ENCODE data around the gene SLC4A5. TPM values are rescaled to one million over a fixed set of nuclear protein-coding genes. Genes with fewer than 3 reads are reported as not detected.

SLC4A5 gene
- polyA plus RNA-seq, 2 of the 4 experiments (the other 2 are of a cell fraction) = 0.50 to 1.1 TPM

- CTCF ChIA-PET = interaction anchor here (1.5 kb wide), 1 partner anchor 79 kb away, joined by 12 read pairs; no protein-coding TSS in a partner anchor
- no peak for DNase-seq (ENCODE audit: low read depth in 1 of 2, low spot score in 1 of 2)
- no peak for ATAC-seq
- Histone ChIP-seq H3K9me3 (no peaks in the 10 kb centered on the region), H3K27ac (no peak overlapping the region), H3K4me1 (no peaks in the 10 kb centered on the region), H3K4me2 (no peak overlapping the region), H3K4me3 (no peak overlapping the region)
- 76% methylated on average over 18 of the region's 18 CpGs for WGBS (ENCODE audit: missing lambda C conversion rate)
- POLR2A ChIA-PET = no interaction called here
- no peak for TF ChIP-seq MAZ (IDR thresholded peaks at IDR 0.05; ENCODE audit: borderline replicate concordance, low read depth, low read length)
- no peak for TF ChIP-seq REST (IDR thresholded peaks at IDR 0.05)
- TF ChIP-seq SREBF2 (IDR thresholded peaks at IDR 0.05) = no peak
- no peak for TF ChIP-seq POLR2AphosphoS2 (conservative IDR thresholded peaks at IDR 0.05; ENCODE audit: low read length)
- TF ChIP-seq NPAS2 (CRISPR knock-in tag; IDR thresholded peaks at IDR 0.05; ENCODE audit: borderline replicate concordance) = no peak
- TF ChIP-seq HOXA7 (CRISPR knock-in tag; IDR thresholded peaks at IDR 0.05) = no peak
- no peak for TF ChIP-seq NFE2L2 (conservative IDR thresholded peaks at IDR 0.05; ENCODE audit: low read length)
- no peak for TF ChIP-seq RNF2 (IDR thresholded peaks at IDR 0.05; ENCODE audit: borderline replicate concordance, low read depth)
- TF ChIP-seq ZSCAN20 (CRISPR knock-in tag; IDR thresholded peaks at IDR 0.05) = no peak
- TF ChIP-seq SMC3 (IDR thresholded peaks at IDR 0.05) = no peak
- no peak for TF ChIP-seq KDM5A (IDR thresholded peaks at IDR 0.05)
- TF ChIP-seq JUN (IDR thresholded peaks at IDR 0.05) = no peak
- no peak for FAIRE-seq
These were observed 87.5 kb downstream of the SLC4A5 start for GRCh38 chr2:74255660-74256213.

- 73% methylated on average over 4 of the region's 4 CpGs for WGBS (ENCODE audit: missing lambda C conversion rate)
- FAIRE-seq = no peak
- Histone ChIP-seq H3K27ac (no peak overlapping the region), H3K4me3 (no peak overlapping the region), H3K4me2 (no peak overlapping the region), H3K4me1 (no peaks in the 10 kb centered on the region), H3K9me3 (no peaks in the 10 kb centered on the region)
- no peak for DNase-seq (ENCODE audit: low read depth in 1 of 2, low spot score in 1 of 2)
- CTCF ChIA-PET = interaction anchor here (0.5 to 1.8 kb wide), 7 partner anchors 25 to 430 kb away, joined by 3 to 10 read pairs (median 4); no protein-coding TSS in a partner anchor
- no peak for TF ChIP-seq RARB (CRISPR knock-in tag; IDR thresholded peaks at IDR 0.05)
- TF ChIP-seq FOSL2 (IDR thresholded peaks at IDR 0.05) = no peak
- no peak for TF ChIP-seq FOSL2 (CRISPR knock-in tag; IDR thresholded peaks at IDR 0.05)
- no peak for TF ChIP-seq HMGXB4 (CRISPR knock-in tag; IDR thresholded peaks at IDR 0.05; ENCODE audit: borderline replicate concordance)
- TF ChIP-seq JUN (IDR thresholded peaks at IDR 0.05) = no peak
- no peak for ATAC-seq
- POLR2A ChIA-PET = no interaction called here
These were observed 89.3 kb downstream of the SLC4A5 start for GRCh38 chr2:74253971-74254310.

- no peak for FAIRE-seq
- TF ChIP-seq JUNB (IDR thresholded peaks at IDR 0.05) (no peak), SMC3 (IDR thresholded peaks at IDR 0.05) (no peak), FOXS1 (CRISPR knock-in tag; IDR thresholded peaks at IDR 0.05) (no peak), CEBPB (IDR thresholded peaks at IDR 0.05) (no peak), BHLHE40 (IDR thresholded peaks at IDR 0.05; ENCODE audit: low read depth, low read length) (no peak), RARB (CRISPR knock-in tag; IDR thresholded peaks at IDR 0.05) (no peak), MAFK (IDR thresholded peaks at IDR 0.05; ENCODE audit: partially characterized antibody) (no peak), PHF8 (IDR thresholded peaks at IDR 0.05; ENCODE audit: borderline replicate concordance, low read depth) (no peak), HOXB13 (CRISPR knock-in tag; IDR thresholded peaks at IDR 0.05; ENCODE audit: low read depth) (no peak), NR3C1 (IDR thresholded peaks at IDR 0.05) (no peak), EHMT2 (IDR thresholded peaks at IDR 0.05; ENCODE audit: low read depth) (no peak), GATA3 (IDR thresholded peaks at IDR 0.05; ENCODE audit: borderline replicate concordance) (no peak), ZSCAN20 (CRISPR knock-in tag; IDR thresholded peaks at IDR 0.05) (no peak), EHF (CRISPR knock-in tag; IDR thresholded peaks at IDR 0.05) (no peak), HES2 (IDR thresholded peaks at IDR 0.05) (no peak), JUN (IDR thresholded peaks at IDR 0.05) (no peak), ESRRA (IDR thresholded peaks at IDR 0.05; ENCODE audit: borderline replicate concordance, low read length) (no peak)
- ChIA-PET CTCF (interaction anchor here (0.5 to 4.6 kb wide), 11 partner anchors 11 to 429 kb away, joined by 3 to 66 read pairs (median 4); no protein-coding TSS in a partner anchor), POLR2A (no interaction called here)
- Histone ChIP-seq H3K27ac (no peak overlapping the region), H3K4me2 (no peak overlapping the region), H3K9me3 (no peaks in the 10 kb centered on the region), H3K4me1 (no peaks in the 10 kb centered on the region), H3K4me3 (no peak overlapping the region)
- WGBS (ENCODE audit: missing lambda C conversion rate) = 56% methylated on average over 7 of the region's 7 CpGs
- ATAC-seq = no peak
- no peak for DNase-seq (ENCODE audit: low read depth in 1 of 2, low spot score in 1 of 2)
These were observed 89.8 kb downstream of the SLC4A5 start for GRCh38 chr2:74253306-74253970.

All from A549 (cell line).